Naive thymus-derived CD4-positive, alpha-beta T cell (primary cell): Measurements from ENCODE around the gene RBM14. TPM values are rescaled to one million over a fixed set of nuclear protein-coding genes. Genes with fewer than 3 reads are reported as not detected.

Experiments used
- ATAC-seq: fragments of 150-1000 bp; cut with Tn5 transposase; 2 replicates; pipeline ENCODE4 v1.10.0; 2021; ENCODE audit warnings: mild to moderate bottlenecking, moderate library complexity
- CTCF ChIA-PET: fragments of 350-600 bp; sonication (Branson Sonifier 250); formaldehyde crosslinking; loops from one replicate; lab custom pipeline; 2021; ENCODE audit warnings: antibody characterized with exemption; lab: Charles Lee
- POLR2A ChIA-PET: fragments of 350-600 bp; sonication (Branson Sonifier 250); formaldehyde crosslinking; loops from one replicate; lab custom pipeline; 2021; ENCODE audit warnings: antibody characterized with exemption, inconsistent platforms; lab: Charles Lee
- DNase-seq, 9 donors: peaks; one replicate each; pipeline versions ENCODE4 v3.0.0 to v3.0.0-alpha.2; 2020 to 2022; ENCODE audit warnings: mixed read lengths in 1 of 9
- H3K27ac ChIP-seq: one replicate; pipeline ENCODE4 v1.7.0; 2013; ENCODE audit warnings: mild to moderate bottlenecking, low read depth, low read length, moderate library complexity
- H3K27me3 ChIP-seq, 2 donors: one replicate each; pipeline ENCODE4 v1.7.0; 2013; ENCODE audit warnings: low read length in 2 of 2, mild to moderate bottlenecking in 2 of 2, moderate library complexity in 2 of 2; ENCODE audit not compliant: control insufficient read depth in 2 of 2, insufficient read depth in 2 of 2
- H3K36me3 ChIP-seq, 3 experiments: 1 replicate in 2 of 3; 2 replicates in 1 of 3; pipeline ENCODE4 v1.7.0; 2013; ENCODE audit warnings: low read length in 3 of 3, mild to moderate bottlenecking in 3 of 3, moderate library complexity in 1 of 3; ENCODE audit not compliant: insufficient read depth in 3 of 3, control insufficient read depth in 2 of 3
- H3K4me1 ChIP-seq, 2 donors: one replicate each; pipeline ENCODE4 v1.7.0; 2013; ENCODE audit warnings: low read length in 2 of 2, mild to moderate bottlenecking in 2 of 2, moderate library complexity in 1 of 2; ENCODE audit not compliant: control insufficient read depth in 2 of 2, insufficient read depth in 2 of 2
- H3K4me3 ChIP-seq: 2 replicates; pipeline ENCODE4 v1.7.0; 2013; ENCODE audit warnings: mild to moderate bottlenecking, low read length
- H3K9me3 ChIP-seq, 3 experiments: 1 replicate in 2 of 3; 2 replicates in 1 of 3; pipeline ENCODE4 v1.7.0; 2013; ENCODE audit warnings: low read length in 3 of 3; ENCODE audit not compliant: control insufficient read depth in 2 of 3
- H3K27ac Mint-ChIP-seq, 9 donors: one replicate each; pipeline ENCODE4 v1.8.0; 2020 to 2022; ENCODE audit warnings: mixed read lengths in 9 of 9, mild to moderate bottlenecking in 8 of 9, moderate library complexity in 5 of 9, inconsistent platforms in 2 of 9
- H3K27me3 Mint-ChIP-seq, 5 donors: one replicate each; pipeline ENCODE4 v1.8.0; 2021 to 2022; ENCODE audit warnings: mixed read lengths in 5 of 5, mild to moderate bottlenecking in 1 of 5
- H3K36me3 Mint-ChIP-seq, 5 donors: one replicate each; pipeline ENCODE4 v1.8.0; 2020 to 2022; ENCODE audit warnings: mixed read lengths in 5 of 5, mild to moderate bottlenecking in 3 of 5, inconsistent platforms in 1 of 5
- H3K4me1 Mint-ChIP-seq, 7 donors: one replicate each; pipeline ENCODE4 v1.8.0; 2020 to 2022; ENCODE audit warnings: mixed read lengths in 7 of 7, mild to moderate bottlenecking in 3 of 7, inconsistent platforms in 1 of 7
- H3K4me3 Mint-ChIP-seq, 10 donors: one replicate each; pipeline ENCODE4 v1.8.0; 2020 to 2022; ENCODE audit warnings: mild to moderate bottlenecking in 10 of 10, mixed read lengths in 10 of 10, moderate library complexity in 6 of 10, inconsistent platforms in 2 of 10
- H3K9me3 Mint-ChIP-seq, 11 donors: one replicate each; pipeline ENCODE4 v1.8.0; 2020 to 2022; ENCODE audit warnings: mixed read lengths in 11 of 11, mild to moderate bottlenecking in 4 of 11, inconsistent platforms in 1 of 11, moderate library complexity in 1 of 11
- intact Hi-C, 2 donors: fragments of 100-400 bp; cut with micrococcal nuclease; formaldehyde crosslinking; loops; one replicate each; pipeline ENCODE4 v1.15.1; 2023
- polyA plus RNA-seq, 2 donors: library from polyadenylated mRNA; unstranded; fragments of 300-500 nt; fragmentation: Illumina TruSeq; gene quantifications; one replicate each; pipeline ENCODE4 v1.2.3, GENCODE V29; 2021
- total RNA-seq, 6 experiments: library from RNA in 5 of 6; stranded (reverse) in 5 of 6; gene quantifications; 1 replicate in 5 of 6; 2 replicates in 1 of 6; pipeline ENCODE4 v1.2.3 and lab custom pipeline; 2021 to 2026

The RBM14 gene
- total and polyA plus RNA-seq, 7 experiments from 2014 or later = 76.9 to 543 (median 188) TPM

GRCh38 chr11:66593303-66593635, 23.2 kb upstream of the RBM14 start:
- Mint-ChIP-seq H3K36me3 (peaks cover 0 to 2% (median 0%) of the 10 kb centered on the region in 5 donors), H3K27me3 (no peaks in the 10 kb centered on the region), H3K4me3 (peak overlapping the region; percentile 89 to 100 (median 98)), H3K27ac (peak overlapping the region; percentile 90 to 100 (median 97)), H3K9me3 (no peaks in the 10 kb centered on the region), H3K4me1 (peaks cover 13 to 40% (median 28%) of the 10 kb centered on the region in 7 donors)
- ATAC-seq (no peak), DNase-seq (no peak)
- intact Hi-C loops = loop anchor here (1.0 to 2.0 kb wide), 7 partner anchors 23 to 281 kb away; partner anchors contain the start of genes RBM14 (in 2 of the 2), RBM4 (in 2 of the 2), RBM4B (in 1 of the 2) and RCE1 (in 1 of the 2)
- no peaks in the 10 kb centered on the region for H3K27me3 ChIP-seq
- CTCF ChIA-PET = interaction anchor here (0.6 to 2.5 kb wide), 4 partner anchors 13 to 233 kb away, joined by 5 to 20 read pairs (median 9); partner anchors contain the start of gene RBM4B
- H3K4me1 ChIP-seq = peaks cover 9 to 30% of the 10 kb centered on the region in 2 donors
- H3K36me3 ChIP-seq = peaks cover 0 to 3% (median 0%) of the 10 kb centered on the region in 3 experiments
- no peaks in the 10 kb centered on the region for H3K9me3 ChIP-seq
- H3K27ac ChIP-seq = peak overlapping the region; percentile 94
- H3K4me3 ChIP-seq = peak overlapping the region; percentile 98
- POLR2A ChIA-PET = interaction anchor here (1.0 to 6.7 kb wide), 6 partner anchors 24 to 304 kb away, joined by 3 to 90 read pairs (median 4); partner anchors contain the start of genes DPP3, RBM14, RBM4B and YIF1A

- peak overlapping the region; percentile 94 for H3K27ac ChIP-seq
- H3K4me3 ChIP-seq = peak overlapping the region; percentile 98
- intact Hi-C loops = loop anchor here (1.0 to 2.0 kb wide), 7 partner anchors 23 to 281 kb away; partner anchors contain the start of genes RBM14 (in 2 of the 2), RBM4 (in 2 of the 2), RBM4B (in 1 of the 2) and RCE1 (in 1 of the 2)
- H3K4me1 ChIP-seq = peaks cover 9 to 30% of the 10 kb centered on the region in 2 donors
- Mint-ChIP-seq H3K27me3 (no peaks in the 10 kb centered on the region), H3K4me1 (peaks cover 13 to 40% (median 28%) of the 10 kb centered on the region in 7 donors), H3K36me3 (peaks cover 0 to 2% (median 0%) of the 10 kb centered on the region in 5 donors), H3K4me3 (peak overlapping the region; percentile 89 to 100 (median 98)), H3K9me3 (no peaks in the 10 kb centered on the region), H3K27ac (peak overlapping the region; percentile 90 to 100 (median 97))
- ATAC-seq (no peak), DNase-seq (no peak)
- POLR2A ChIA-PET = interaction anchor here (0.6 to 6.7 kb wide), 7 partner anchors 23 to 248 kb away, joined by 3 to 90 read pairs (median 4); partner anchors contain the start of genes DPP3, RBM14, RBM4 and RBM4B
- peaks cover 0 to 3% (median 0%) of the 10 kb centered on the region in 3 experiments for H3K36me3 ChIP-seq
- no peaks in the 10 kb centered on the region for H3K9me3 ChIP-seq
- CTCF ChIA-PET = interaction anchor here (0.6 to 2.4 kb wide), 3 partner anchors 85 to 233 kb away, joined by 4 to 20 read pairs (median 7); partner anchors contain the start of gene RBM4B
- H3K27me3 ChIP-seq = no peaks in the 10 kb centered on the region
Observed at GRCh38 chr11:66593650-66594049, 22.8 kb upstream of the RBM14 start.

DNA sequence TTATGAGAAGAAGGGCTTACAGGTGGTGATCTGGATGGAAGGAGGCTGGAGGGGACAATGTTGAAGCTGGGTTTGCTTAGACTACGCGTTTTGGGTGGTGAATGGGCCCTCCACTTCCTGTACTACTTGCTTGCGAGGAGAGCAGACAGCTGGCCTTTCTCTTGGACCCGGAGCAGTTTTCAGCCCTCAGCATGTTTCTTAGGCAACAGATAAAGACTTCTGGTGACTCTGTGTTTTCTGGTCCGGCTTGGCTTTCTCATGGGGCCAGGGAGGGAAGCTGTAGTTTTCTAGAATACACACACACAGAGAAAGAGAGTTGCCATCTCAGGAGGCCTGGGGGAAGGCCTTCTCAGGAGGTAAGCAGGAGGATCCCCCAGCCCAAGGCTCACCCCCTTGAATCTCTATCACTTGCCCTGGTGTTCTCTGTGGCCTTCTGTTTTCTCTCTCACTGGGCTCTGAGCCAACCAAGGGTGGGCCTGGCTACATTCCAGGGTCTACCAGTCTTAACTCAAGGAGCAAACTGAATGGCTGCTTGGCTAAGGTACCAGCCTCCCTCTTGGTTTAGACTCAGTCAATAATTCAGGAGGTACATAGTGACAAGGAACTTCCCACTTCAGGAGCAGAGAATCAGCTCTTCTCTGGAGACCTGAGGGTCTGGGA, 21.1 kb upstream of the RBM14 start:
- Histone ChIP-seq H3K27me3 (no peaks in the 10 kb centered on the region), H3K4me1 (peaks cover 9 to 30% of the 10 kb centered on the region in 2 donors), H3K4me3 (no peak overlapping the region), H3K27ac (peak overlapping the region; percentile 63), H3K36me3 (peaks cover 0 to 19% (median 0%) of the 10 kb centered on the region in 3 experiments), H3K9me3 (no peaks in the 10 kb centered on the region)
- intact Hi-C loops = no loop called here
- CTCF ChIA-PET = interaction anchor here (0.9 to 2.4 kb wide), 4 partner anchors 16 to 186 kb away, joined by 3 to 20 read pairs (median 4); partner anchors contain the start of gene RBM4B
- H3K27me3 Mint-ChIP-seq = no peaks in the 10 kb centered on the region
- peak overlapping the region; percentile 45 to 72 (median 64) for H3K4me3 Mint-ChIP-seq
- peaks cover 13 to 40% (median 28%) of the 10 kb centered on the region in 7 donors for H3K4me1 Mint-ChIP-seq
- ATAC-seq (no peak), DNase-seq (peak in 1 of 9 donors; percentile 19)
- no peaks in the 10 kb centered on the region for H3K9me3 Mint-ChIP-seq
- POLR2A ChIA-PET = interaction anchor here (0.6 to 6.7 kb wide), 6 partner anchors 12 to 247 kb away, joined by 3 to 90 read pairs (median 6); partner anchors contain the start of genes RBM14, RBM4 and ZDHHC24
- peaks cover 0 to 7% (median under 1%) of the 10 kb centered on the region in 5 donors for H3K36me3 Mint-ChIP-seq
- H3K27ac Mint-ChIP-seq = peak overlapping the region; percentile 45 to 90 (median 79)

DNA sequence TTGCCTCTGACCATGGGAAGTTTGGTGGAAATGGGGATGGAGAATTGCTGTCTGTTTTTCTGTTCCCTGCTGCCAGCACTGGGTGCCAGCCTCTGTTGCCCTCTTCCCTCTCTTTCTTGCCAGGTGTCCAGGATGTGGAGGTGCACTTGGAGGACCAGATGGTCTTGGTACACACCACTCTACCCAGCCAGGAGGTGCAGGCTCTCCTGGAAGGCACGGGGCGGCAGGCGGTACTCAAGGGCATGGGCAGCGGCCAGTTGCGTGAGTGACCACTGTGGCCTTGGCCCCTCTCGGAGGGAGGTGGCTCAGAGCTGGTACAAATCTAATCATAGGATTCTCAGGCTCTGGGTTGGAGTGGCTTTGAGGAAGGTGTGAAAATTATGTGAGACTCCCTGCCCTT, 17.4 kb upstream of the RBM14 start:
- Histone ChIP-seq H3K4me3 (no peak overlapping the region), H3K36me3 (peaks cover 0 to 41% (median 0%) of the 10 kb centered on the region in 3 experiments), H3K27ac (no peak overlapping the region), H3K4me1 (peaks cover 0 to 15% of the 10 kb centered on the region in 2 donors), H3K9me3 (no peaks in the 10 kb centered on the region), H3K27me3 (no peaks in the 10 kb centered on the region)
- H3K27ac Mint-ChIP-seq = no peak overlapping the region
- ChIA-PET POLR2A (interaction anchor here (1.3 kb wide), 1 partner anchor 19 kb away, joined by 3 read pairs; no protein-coding TSS in a partner anchor), CTCF (no interaction called here)
- DNase-seq (no peak), ATAC-seq (no peak)
- H3K4me3 Mint-ChIP-seq = no peak overlapping the region
- intact Hi-C loops = no loop called here
- H3K36me3 Mint-ChIP-seq = peaks cover 0 to 18% (median under 1%) of the 10 kb centered on the region in 5 donors
- H3K27me3 Mint-ChIP-seq = no peaks in the 10 kb centered on the region
- H3K9me3 Mint-ChIP-seq = no peaks in the 10 kb centered on the region
- H3K4me1 Mint-ChIP-seq = peaks cover 0 to 25% (median 17%) of the 10 kb centered on the region in 7 donors

DNA sequence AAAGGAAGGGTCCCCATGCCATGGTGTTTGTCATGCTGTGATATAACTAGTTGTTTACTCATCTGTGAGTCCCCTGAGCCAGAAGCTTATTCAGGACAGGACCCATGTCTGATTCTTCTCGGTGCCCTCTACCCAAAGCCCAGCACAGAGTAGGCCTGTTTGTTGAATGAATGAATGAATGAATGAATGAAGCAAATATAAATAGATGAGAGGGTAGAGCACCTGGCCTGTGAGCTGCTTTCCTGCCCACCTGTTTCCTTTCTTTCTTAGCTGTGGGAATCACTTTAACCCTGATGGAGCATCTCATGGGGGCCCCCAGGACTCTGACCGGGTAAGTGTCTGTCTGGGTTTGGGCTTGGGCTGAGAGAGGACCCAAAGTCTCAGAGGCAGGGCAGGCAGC, 16.2 kb upstream of the RBM14 start:
- Histone ChIP-seq H3K9me3 (no peaks in the 10 kb centered on the region), H3K36me3 (peaks cover 0 to 53% (median 0%) of the 10 kb centered on the region in 3 experiments), H3K4me1 (peaks cover 0 to 5% of the 10 kb centered on the region in 2 donors), H3K27ac (no peak overlapping the region), H3K27me3 (no peaks in the 10 kb centered on the region), H3K4me3 (no peak overlapping the region)
- H3K27me3 Mint-ChIP-seq = no peaks in the 10 kb centered on the region
- no peak overlapping the region for H3K27ac Mint-ChIP-seq
- CTCF ChIA-PET = interaction anchor here (0.6 kb wide), 1 partner anchor 362 kb away, joined by 4 read pairs; no protein-coding TSS in a partner anchor
- intact Hi-C loops = no loop called here
- H3K4me1 Mint-ChIP-seq = peaks cover 0 to 15% (median 10%) of the 10 kb centered on the region in 7 donors
- peaks cover 3 to 29% (median 4%) of the 10 kb centered on the region in 5 donors for H3K36me3 Mint-ChIP-seq
- H3K9me3 Mint-ChIP-seq = no peaks in the 10 kb centered on the region
- H3K4me3 Mint-ChIP-seq = no peak overlapping the region
- POLR2A ChIA-PET = interaction anchor here (1.0 to 1.3 kb wide), 2 partner anchors 17 to 19 kb away, joined by 3 read pairs; no protein-coding TSS in a partner anchor
- no peak for ATAC-seq
- DNase-seq = no peak

GRCh38 chr11:66600631-66601233, 15.7 kb upstream of the RBM14 start:
- H3K4me3 ChIP-seq = no peak overlapping the region
- H3K4me1 ChIP-seq = no peaks in the 10 kb centered on the region
- peaks cover 4 to 33% (median 4%) of the 10 kb centered on the region in 5 donors for H3K36me3 Mint-ChIP-seq
- ChIA-PET POLR2A (interaction anchor here (1.0 to 1.3 kb wide), 2 partner anchors 18 to 21 kb away, joined by 3 read pairs; no protein-coding TSS in a partner anchor), CTCF (no interaction called here)
- H3K9me3 Mint-ChIP-seq = no peaks in the 10 kb centered on the region
- H3K9me3 ChIP-seq = no peaks in the 10 kb centered on the region
- no peaks in the 10 kb centered on the region for H3K27me3 ChIP-seq
- H3K4me3 Mint-ChIP-seq = no peak overlapping the region
- no peak overlapping the region for H3K27ac ChIP-seq
- intact Hi-C loops = no loop called here
- no peaks in the 10 kb centered on the region for H3K27me3 Mint-ChIP-seq
- H3K36me3 ChIP-seq = peaks cover 0 to 58% (median 0%) of the 10 kb centered on the region in 3 experiments
- ATAC-seq (no peak), DNase-seq (no peak)
- H3K27ac Mint-ChIP-seq = peak overlapping the region in 1 of 9 donors; percentile 30
- peaks cover 0 to 10% (median 5%) of the 10 kb centered on the region in 7 donors for H3K4me1 Mint-ChIP-seq
